ENCODE measurements around the gene PPM1K. TPM values are rescaled to one million over a fixed set of nuclear protein-coding genes. Genes with fewer than 3 reads are reported as not detected.

The PPM1K gene
- total and polyA plus RNA-seq, 2 donors (not counting 1 experiment from before 2014, with no cell fraction given) = 80.2 to 145 TPM

GRCh38 chr4:88223516-88223915, 60.8 kb downstream of the PPM1K start:
- Histone ChIP-seq H3K79me2 (ENCODE audit: control insufficient read depth, insufficient read depth, low read length) (no peaks in the 10 kb centered on the region), H3K36me3 (replicated peaks in 1 of 2; ENCODE audit: control extremely low read depth in 1 of 2, control insufficient read depth in 1 of 2, extremely low read depth in 1 of 2, insufficient read depth in 2 of 2, low read length in 1 of 2) (no peaks in the 10 kb centered on the region), H3K4me2 (replicated peaks; ENCODE audit: low read depth, low read length, poor library complexity, severe bottlenecking) (no peak overlapping the region), H3K27me3 (replicated peaks in 1 of 4; ENCODE audit: control extremely low read depth in 1 of 4, control insufficient read depth in 3 of 4, insufficient read depth in 4 of 4, low read length in 3 of 4) (no peaks in the 10 kb centered on the region), H3K4me1 (ENCODE audit: control insufficient read depth in 2 of 2, insufficient read depth in 2 of 2, low read length in 2 of 2) (peaks cover 0 to 3% of the 10 kb centered on the region in 2 donors), H3K4me3 (ENCODE audit: control extremely low read depth in 1 of 5, extremely low read depth in 1 of 5, insufficient read depth in 1 of 5, low read depth in 2 of 5, low read length in 4 of 5) (no peak overlapping the region), H3K9me3 (ENCODE audit: control extremely low read depth in 1 of 3, control insufficient read depth in 2 of 3, insufficient read depth in 1 of 3, low read length in 2 of 3) (no peaks in the 10 kb centered on the region), H2AFZ (ENCODE audit: insufficient read depth, low read depth, low read length, poor library complexity, severe bottlenecking) (no peak overlapping the region), H3K9ac (ENCODE audit: low read length) (no peak overlapping the region), H3K27ac (ENCODE audit: low read length in 2 of 2) (no peak overlapping the region), H4K20me1 (ENCODE audit: control insufficient read depth, insufficient read depth, low read length, poor library complexity, severe bottlenecking) (no peaks in the 10 kb centered on the region)
- Mint-ChIP-seq H3K4me1 (peaks cover 5% of the 10 kb centered on the region), H3K4me3 (no peak overlapping the region), H3K9me3 (ENCODE audit: insufficient read depth) (no peaks in the 10 kb centered on the region), H3K27me3 (no peaks in the 10 kb centered on the region), H3K27ac (no peak overlapping the region)
- intact Hi-C loops (cut with micrococcal nuclease) = no loop called here
- ATAC-seq (ENCODE audit: low read depth) = no peak
- DNase-seq = no peak
- no peak for TF ChIP-seq CTCF (IDR thresholded peaks at IDR 0.05)
- TF ChIP-seq EZH2 (IDR thresholded peaks at IDR 0.05; ENCODE audit: borderline replicate concordance, insufficient read depth, low read depth, low read length, poor library complexity, severe bottlenecking) = no peak
- no CpG with 5 or more reads among the region's 1 CpG for WGBS (ENCODE audit: insufficient coverage)
- ChIA-PET CTCF (interaction anchor here (0.7 to 22.7 kb wide), 2 partner anchors 190 to 289 kb away, joined by 3 to 506 read pairs; no protein-coding TSS in a partner anchor), POLR2A (no interaction called here)

- Mint-ChIP-seq H3K9me3 (ENCODE audit: insufficient read depth) (no peaks in the 10 kb centered on the region), H3K4me1 (peaks cover 5% of the 10 kb centered on the region), H3K27ac (no peak overlapping the region), H3K27me3 (peaks cover 3% of the 10 kb centered on the region), H3K4me3 (no peak overlapping the region)
- TF ChIP-seq CTCF (IDR thresholded peaks at IDR 0.05) (peak; percentile 81), EZH2 (IDR thresholded peaks at IDR 0.05; ENCODE audit: borderline replicate concordance, insufficient read depth, low read depth, low read length, poor library complexity, severe bottlenecking) (no peak)
- peaks cover 0 to 3% of the 10 kb centered on the region in 2 donors for H3K4me1 ChIP-seq (ENCODE audit: control insufficient read depth in 2 of 2, insufficient read depth in 2 of 2, low read length in 2 of 2)
- no peak overlapping the region for H3K4me3 ChIP-seq (ENCODE audit: control extremely low read depth in 1 of 5, extremely low read depth in 1 of 5, insufficient read depth in 1 of 5, low read depth in 2 of 5, low read length in 4 of 5)
- DNase-seq (peak; percentile 72), ATAC-seq (ENCODE audit: low read depth) (peak; percentile 62)
- no peaks in the 10 kb centered on the region for H3K79me2 ChIP-seq (ENCODE audit: control insufficient read depth, insufficient read depth, low read length)
- H3K27me3 ChIP-seq (replicated peaks in 1 of 4; ENCODE audit: control extremely low read depth in 1 of 4, control insufficient read depth in 3 of 4, insufficient read depth in 4 of 4, low read length in 3 of 4) = peaks cover 0 to 2% (median 0%) of the 10 kb centered on the region in 4 experiments
- H4K20me1 ChIP-seq (ENCODE audit: control insufficient read depth, insufficient read depth, low read length, poor library complexity, severe bottlenecking) = no peaks in the 10 kb centered on the region
- POLR2A ChIA-PET = interaction anchor here (0.8 to 0.9 kb wide), 2 partner anchors 296 to 304 kb away, joined by 3 to 4 read pairs; partner anchors contain the start of gene PYURF
- no peak overlapping the region for H3K9ac ChIP-seq (ENCODE audit: low read length)
- intact Hi-C loops (cut with micrococcal nuclease) = loop anchor here (1.0 to 2.0 kb wide), 5 partner anchors 64 to 805 kb away; partner anchors contain the start of gene HERC5
- 0% methylated on average over 1 of the region's 5 CpGs for WGBS (ENCODE audit: insufficient coverage)
- H3K4me2 ChIP-seq (replicated peaks; ENCODE audit: low read depth, low read length, poor library complexity, severe bottlenecking) = peak overlapping the region; percentile 44
- CTCF ChIA-PET = interaction anchor here (0.5 to 22.7 kb wide), 50 partner anchors 8 to 804 kb away, joined by 3 to 506 read pairs (median 4); partner anchors contain the start of genes HERC5, HERC6, PPM1K and PYURF
- H3K36me3 ChIP-seq (replicated peaks in 1 of 2; ENCODE audit: control extremely low read depth in 1 of 2, control insufficient read depth in 1 of 2, extremely low read depth in 1 of 2, insufficient read depth in 2 of 2, low read length in 1 of 2) = no peaks in the 10 kb centered on the region
- no peaks in the 10 kb centered on the region for H3K9me3 ChIP-seq (ENCODE audit: control extremely low read depth in 1 of 3, control insufficient read depth in 2 of 3, insufficient read depth in 1 of 3, low read length in 2 of 3)
- no peak overlapping the region for H3K27ac ChIP-seq (ENCODE audit: low read length in 2 of 2)
- no peak overlapping the region for H2AFZ ChIP-seq (ENCODE audit: insufficient read depth, low read depth, low read length, poor library complexity, severe bottlenecking)
Measured at GRCh38 chr4:88219099-88219498, 65.3 kb downstream of the PPM1K start.

All from B cell (primary cell).